D721Med (cell line): Measurements from ENCODE around the gene IRS4.

Experiments
- DNase-seq: peaks from one replicate; pipeline ENCODE4 v3.0.0; 2011; ENCODE audit warnings: low spot score; ENCODE audit not compliant: insufficient read length
- FAIRE-seq: peaks from 2 replicates; lab custom pipeline; 2011; peaks lifted over from hg19 to GRCh38; lab: Jason Lieb, UNC
- TF ChIP-seq, protein P1 (sequence below): IDR thresholded peaks from 2 replicates; pipeline ENCODE4 v1.5.1; 2012; ENCODE audit warnings: mild to moderate bottlenecking, control low read depth; ENCODE audit not compliant: insufficient read depth; ENCODE audit errors: missing control alignments

IRS4 gene

DNA sequence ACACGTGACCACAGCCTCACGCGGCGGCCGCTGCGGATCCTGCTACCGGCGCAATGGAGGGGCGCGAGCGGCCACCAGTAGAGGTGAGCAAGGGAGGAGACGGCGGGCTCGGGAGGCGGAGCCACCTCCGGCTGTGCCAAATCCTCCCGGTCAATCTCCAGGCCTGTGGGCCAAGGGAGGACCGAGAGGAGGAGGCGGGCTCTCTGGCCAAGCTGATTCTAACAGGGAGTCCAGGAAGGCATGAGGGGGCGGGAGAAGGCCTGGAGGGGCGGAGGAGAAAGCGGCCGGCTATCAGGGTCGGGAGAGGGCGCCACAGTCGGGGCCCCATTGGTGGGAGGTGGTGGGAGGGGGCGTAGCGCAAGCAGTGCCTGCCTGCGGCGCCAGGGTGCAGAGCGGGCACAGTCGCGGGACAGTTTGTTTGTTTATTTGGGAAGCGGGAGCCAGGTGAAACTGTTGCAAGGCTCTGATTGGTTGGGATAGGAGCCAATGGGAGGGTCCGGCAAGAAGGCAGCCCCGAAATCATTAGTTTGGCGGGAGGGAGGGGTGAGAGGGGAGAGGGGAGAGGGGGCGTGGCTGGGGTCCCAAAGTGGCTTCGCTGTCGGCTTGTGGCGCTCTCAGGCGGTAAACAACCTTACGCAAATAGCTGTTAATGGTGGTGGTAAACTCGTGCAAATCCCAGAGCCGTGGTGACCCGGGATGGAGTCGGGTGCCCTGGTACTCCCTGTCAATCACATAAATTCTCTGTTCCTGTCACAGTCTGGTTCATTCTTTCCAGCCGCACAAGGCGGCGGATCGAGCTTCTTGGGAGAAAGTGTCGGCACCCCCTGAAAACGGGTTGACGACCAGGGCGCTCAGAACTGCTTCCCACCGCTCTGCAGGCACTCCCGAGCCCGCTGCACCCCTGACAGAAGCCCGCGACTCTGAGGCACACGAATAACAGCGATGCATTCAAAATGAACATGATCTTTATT lies at the start of gene IRS4:
TSS of gene IRS4 (minus strand) at position 55 of the 971 bp plus-strand sequence.
- TF ChIP-seq, protein P1, sequence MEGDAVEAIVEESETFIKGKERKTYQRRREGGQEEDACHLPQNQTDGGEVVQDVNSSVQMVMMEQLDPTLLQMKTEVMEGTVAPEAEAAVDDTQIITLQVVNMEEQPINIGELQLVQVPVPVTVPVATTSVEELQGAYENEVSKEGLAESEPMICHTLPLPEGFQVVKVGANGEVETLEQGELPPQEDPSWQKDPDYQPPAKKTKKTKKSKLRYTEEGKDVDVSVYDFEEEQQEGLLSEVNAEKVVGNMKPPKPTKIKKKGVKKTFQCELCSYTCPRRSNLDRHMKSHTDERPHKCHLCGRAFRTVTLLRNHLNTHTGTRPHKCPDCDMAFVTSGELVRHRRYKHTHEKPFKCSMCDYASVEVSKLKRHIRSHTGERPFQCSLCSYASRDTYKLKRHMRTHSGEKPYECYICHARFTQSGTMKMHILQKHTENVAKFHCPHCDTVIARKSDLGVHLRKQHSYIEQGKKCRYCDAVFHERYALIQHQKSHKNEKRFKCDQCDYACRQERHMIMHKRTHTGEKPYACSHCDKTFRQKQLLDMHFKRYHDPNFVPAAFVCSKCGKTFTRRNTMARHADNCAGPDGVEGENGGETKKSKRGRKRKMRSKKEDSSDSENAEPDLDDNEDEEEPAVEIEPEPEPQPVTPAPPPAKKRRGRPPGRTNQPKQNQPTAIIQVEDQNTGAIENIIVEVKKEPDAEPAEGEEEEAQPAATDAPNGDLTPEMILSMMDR: no peak
- no peak for FAIRE-seq
- no peak for DNase-seq

DNA sequence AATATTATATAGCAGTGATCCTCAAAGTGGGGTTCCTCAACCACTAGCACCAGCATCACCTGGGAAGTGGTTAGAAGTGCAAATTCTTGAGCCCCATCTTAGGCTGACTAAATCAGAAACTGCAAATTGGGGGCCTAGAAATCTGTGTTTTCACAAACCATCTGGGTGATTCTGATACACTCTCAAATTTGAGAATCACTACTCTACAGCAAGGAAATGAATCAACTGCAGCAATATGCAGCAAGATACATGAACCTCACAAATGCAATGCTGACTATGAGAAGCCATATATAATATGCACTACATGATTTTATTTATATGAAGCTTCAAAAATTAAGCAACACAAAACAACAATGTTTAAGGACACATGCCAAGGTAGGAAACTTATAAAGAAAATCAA lies 36.2 kb upstream of the IRS4 start:
- FAIRE-seq (no peak), DNase-seq (no peak)
- TF ChIP-seq, protein P1: no peak

DNA sequence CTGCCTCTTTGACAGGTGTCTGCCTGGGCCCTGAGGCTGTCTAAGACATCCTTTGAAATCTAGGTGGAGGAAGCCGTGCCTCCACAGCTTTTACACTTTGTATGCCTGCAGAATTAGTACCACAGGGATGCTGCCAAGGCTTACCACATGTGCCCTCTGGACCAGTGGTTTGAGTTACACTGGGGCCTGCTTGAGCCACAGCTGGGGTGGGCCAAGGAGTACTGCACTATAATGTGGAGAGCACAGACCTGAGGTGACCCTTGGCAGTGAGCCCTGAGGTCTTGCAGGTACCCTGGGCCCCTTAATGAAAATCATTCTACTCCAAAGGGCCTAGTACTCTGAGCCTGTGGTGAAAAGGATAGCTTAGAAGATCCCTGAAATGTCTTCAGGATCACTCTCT lies 27.2 kb upstream of the IRS4 start:
- TF ChIP-seq, protein P1: no peak
- FAIRE-seq: no peak
- DNase-seq: no peak

DNA sequence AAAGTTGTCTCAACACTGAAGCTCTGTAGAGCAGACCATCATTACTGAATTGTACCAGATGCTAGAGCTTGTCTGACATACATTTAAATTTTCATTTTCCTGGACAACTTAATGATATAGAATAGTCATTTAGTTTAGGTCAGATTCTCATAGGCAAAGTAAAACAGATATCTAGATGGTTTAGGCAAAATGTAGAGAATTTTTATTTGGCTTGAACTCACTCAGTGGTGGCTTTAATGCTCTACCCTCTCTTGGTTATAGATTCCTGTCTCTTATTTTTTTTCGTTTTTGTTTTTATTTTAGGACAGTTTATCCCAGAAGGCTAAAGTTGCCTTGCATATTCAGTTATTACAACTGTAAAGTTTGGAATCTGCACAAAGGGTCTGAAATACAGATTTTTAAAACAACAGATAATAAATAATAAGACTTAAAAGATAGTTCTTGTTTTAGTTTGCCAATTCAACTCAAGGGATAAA lies 4.0 kb upstream of the IRS4 start:
- TF ChIP-seq, protein P1: no peak
- FAIRE-seq (no peak), DNase-seq (no peak)

DNA sequence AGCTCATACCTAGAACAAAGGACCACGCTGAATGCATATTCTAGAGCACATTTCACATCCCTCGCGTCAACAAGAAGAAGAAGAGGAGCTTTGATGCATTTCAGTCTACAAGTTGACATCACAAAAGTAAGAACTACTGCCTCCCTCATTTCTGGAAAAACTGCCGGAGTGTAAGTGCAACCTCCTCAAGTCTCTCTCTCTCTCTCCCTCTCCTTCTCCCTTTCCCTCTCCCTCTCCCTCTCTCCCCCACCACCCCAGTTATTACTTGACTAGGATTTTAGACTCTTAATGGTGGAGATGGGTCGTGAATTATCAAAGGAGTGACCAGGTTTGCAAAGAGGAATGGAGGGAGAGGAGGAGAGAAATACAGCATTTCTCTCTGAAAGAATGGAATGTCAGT lies 1.4 kb upstream of the IRS4 start:
- DNase-seq: no peak
- TF ChIP-seq, protein P1: no peak
- FAIRE-seq: no peak

DNA sequence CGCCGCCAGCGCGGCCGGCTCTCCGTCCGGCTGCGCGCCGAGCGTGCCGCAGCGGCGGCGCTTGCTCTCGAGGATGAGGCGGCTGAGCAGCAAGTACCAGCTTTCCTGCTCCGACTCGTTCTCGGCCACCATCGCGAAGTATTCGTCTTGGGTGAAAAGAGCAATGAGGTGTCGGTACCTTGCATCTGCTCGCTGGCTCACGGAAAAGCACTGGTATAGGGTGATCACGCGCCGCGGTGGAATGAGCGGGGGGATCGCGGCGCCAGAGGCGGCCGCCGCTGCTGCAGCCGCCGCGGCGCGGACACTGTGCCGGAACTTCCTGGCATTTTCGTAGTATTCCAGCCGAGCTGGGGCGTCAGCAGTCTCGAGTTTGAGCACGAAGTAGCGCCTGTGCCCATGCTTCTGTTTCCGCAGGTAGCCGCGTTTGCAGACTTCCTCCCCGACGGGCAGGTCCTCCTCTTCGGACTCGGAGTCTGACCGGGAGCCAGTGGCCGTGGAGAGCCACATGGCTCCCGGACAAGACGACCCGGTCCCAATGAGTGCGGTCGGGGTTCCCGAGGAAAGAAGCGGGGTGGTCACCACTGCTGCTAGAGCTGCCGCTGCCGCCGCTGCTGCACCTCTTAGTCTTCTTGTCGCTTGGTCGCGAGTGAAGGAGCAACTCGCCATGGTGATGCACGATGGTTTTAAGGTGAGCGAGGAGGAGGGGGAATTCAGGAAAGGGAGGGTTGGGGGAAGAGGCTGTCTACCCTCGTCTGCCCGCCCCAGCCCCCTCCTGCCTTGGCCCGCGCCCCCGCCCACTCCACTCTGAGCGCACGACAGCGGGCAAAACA lies 469 bp downstream of the IRS4 start:
- FAIRE-seq (no peak), DNase-seq (no peak)
- TF ChIP-seq, protein P1: no peak
